Measurements from ENCODE around the gene CDHR1.

GRCh38 chr10:84149854-84150253 lies 44.5 kb upstream of the CDHR1 start:
- no peak for TF ChIP-seq ZNF384 (IDR thresholded peaks at IDR 0.05; ENCODE audit: borderline replicate concordance, low read depth, low read length)
- no peak for TF ChIP-seq JUND (IDR thresholded peaks at IDR 0.05; ENCODE audit: low read depth, low read length)
- no peak for TF ChIP-seq CTCF (IDR thresholded peaks at IDR 0.05 in 2 of 3, conservative IDR thresholded peaks at IDR 0.05 in 1 of 3; ENCODE audit: control insufficient read depth in 2 of 3, extremely low read depth in 1 of 3, insufficient read depth in 1 of 3, low read depth in 3 of 3, low read length in 3 of 3)
- TF ChIP-seq SIX5 (IDR thresholded peaks at IDR 0.05; ENCODE audit: low read depth, low read length, severe bottlenecking) = no peak
- no peak for TF ChIP-seq USF2 (IDR thresholded peaks at IDR 0.05; ENCODE audit: borderline replicate concordance, low read depth, low read length)
- no peak for TF ChIP-seq POLR2A (IDR thresholded peaks at IDR 0.05; ENCODE audit: low read depth, low read length)
- no peak for TF ChIP-seq EZH2 (IDR thresholded peaks at IDR 0.05; ENCODE audit: borderline replicate concordance, control insufficient read depth, low read depth, low read length)
